SU-DHL-6 (cell line): ENCODE results near the gene SORL1.

Source experiments
- EZH2phosphoT487 ChIP-seq: fragments of 200-600 bp; sonication (generic), shearing (Covaris generic); conservative IDR thresholded peaks from 2 replicates; pipeline ENCODE4 v1.6.1; 2018; ENCODE audit warnings: mild to moderate bottlenecking, antibody characterized with exemption, low read length, moderate library complexity, mixed read lengths
- TF ChIP-seq, protein P1 (sequence below): fragments of 200-600 bp; sonication (generic); IDR thresholded peaks from one replicate; pipeline ENCODE4 v1.5.1; 2017; ENCODE audit warnings: antibody characterized with exemption, mild to moderate bottlenecking, low read length, moderate library complexity; ENCODE audit not compliant: insufficient read depth, poor library complexity, severe bottlenecking

- TF ChIP-seq, protein P1, sequence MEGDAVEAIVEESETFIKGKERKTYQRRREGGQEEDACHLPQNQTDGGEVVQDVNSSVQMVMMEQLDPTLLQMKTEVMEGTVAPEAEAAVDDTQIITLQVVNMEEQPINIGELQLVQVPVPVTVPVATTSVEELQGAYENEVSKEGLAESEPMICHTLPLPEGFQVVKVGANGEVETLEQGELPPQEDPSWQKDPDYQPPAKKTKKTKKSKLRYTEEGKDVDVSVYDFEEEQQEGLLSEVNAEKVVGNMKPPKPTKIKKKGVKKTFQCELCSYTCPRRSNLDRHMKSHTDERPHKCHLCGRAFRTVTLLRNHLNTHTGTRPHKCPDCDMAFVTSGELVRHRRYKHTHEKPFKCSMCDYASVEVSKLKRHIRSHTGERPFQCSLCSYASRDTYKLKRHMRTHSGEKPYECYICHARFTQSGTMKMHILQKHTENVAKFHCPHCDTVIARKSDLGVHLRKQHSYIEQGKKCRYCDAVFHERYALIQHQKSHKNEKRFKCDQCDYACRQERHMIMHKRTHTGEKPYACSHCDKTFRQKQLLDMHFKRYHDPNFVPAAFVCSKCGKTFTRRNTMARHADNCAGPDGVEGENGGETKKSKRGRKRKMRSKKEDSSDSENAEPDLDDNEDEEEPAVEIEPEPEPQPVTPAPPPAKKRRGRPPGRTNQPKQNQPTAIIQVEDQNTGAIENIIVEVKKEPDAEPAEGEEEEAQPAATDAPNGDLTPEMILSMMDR = no peak
- TF ChIP-seq EZH2phosphoT487 = no peak
Measured at GRCh38 chr11:121657146-121657545, 205.0 kb downstream of the SORL1 start.
